Uterus (tissue), 2 donors: ENCODE measurements around the gene WWOX.
"Not testable (repeated sequence)": the region's sequence is repeated elsewhere in the genome, so short reads cannot be mapped to it uniquely, and the experiment has no call there.

Experiments
- CTCF ChIP-seq, 4 experiments: fragments of 200-600 bp in 2 of 4; fragments of 450-650 bp in 2 of 4; sonication (generic) in 2 of 4; IDR thresholded peaks; one replicate each; pipeline ENCODE4 v1.5.1; 2016 to 2019; ENCODE audit warnings: antibody characterized with exemption in 4 of 4, mild to moderate bottlenecking in 2 of 4, moderate library complexity in 1 of 4
- POLR2A ChIP-seq, 2 donors: fragments of 450-650 bp; IDR thresholded peaks; one replicate each; pipeline ENCODE4 v1.6.1; 2016; ENCODE audit warnings: antibody characterized with exemption in 2 of 2, mild to moderate bottlenecking in 1 of 2, moderate library complexity in 1 of 2

GRCh38 chr16:78604423-78605062, 505.1 kb downstream of the WWOX start:
- not testable (repeated sequence) for TF ChIP-seq POLR2A, CTCF (IDR thresholded peaks at IDR 0.05)
